Hematopoietic multipotent progenitor cell treated with erythropoietin and hydrocortisone succinate and interleukin-3 and kit ligand, for 6 days (in vitro differentiated cells): Measurements from ENCODE around the gene C11orf91.
"Not testable (repeated sequence)": the region's sequence is repeated elsewhere in the genome, so short reads cannot be mapped to it uniquely, and the experiment has no call there.

Experiments used
- DNase-seq: peaks from one replicate; pipeline ENCODE4 v3.0.0-alpha.2; 2015

C11orf91 gene, protein sequence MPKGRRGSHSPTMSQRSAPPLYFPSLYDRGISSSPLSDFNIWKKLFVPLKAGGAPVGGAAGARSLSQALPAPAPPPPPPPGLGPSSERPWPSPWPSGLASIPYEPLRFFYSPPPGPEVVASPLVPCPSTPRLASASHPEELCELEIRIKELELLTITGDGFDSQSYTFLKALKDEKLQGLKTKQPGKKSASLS

DNA sequence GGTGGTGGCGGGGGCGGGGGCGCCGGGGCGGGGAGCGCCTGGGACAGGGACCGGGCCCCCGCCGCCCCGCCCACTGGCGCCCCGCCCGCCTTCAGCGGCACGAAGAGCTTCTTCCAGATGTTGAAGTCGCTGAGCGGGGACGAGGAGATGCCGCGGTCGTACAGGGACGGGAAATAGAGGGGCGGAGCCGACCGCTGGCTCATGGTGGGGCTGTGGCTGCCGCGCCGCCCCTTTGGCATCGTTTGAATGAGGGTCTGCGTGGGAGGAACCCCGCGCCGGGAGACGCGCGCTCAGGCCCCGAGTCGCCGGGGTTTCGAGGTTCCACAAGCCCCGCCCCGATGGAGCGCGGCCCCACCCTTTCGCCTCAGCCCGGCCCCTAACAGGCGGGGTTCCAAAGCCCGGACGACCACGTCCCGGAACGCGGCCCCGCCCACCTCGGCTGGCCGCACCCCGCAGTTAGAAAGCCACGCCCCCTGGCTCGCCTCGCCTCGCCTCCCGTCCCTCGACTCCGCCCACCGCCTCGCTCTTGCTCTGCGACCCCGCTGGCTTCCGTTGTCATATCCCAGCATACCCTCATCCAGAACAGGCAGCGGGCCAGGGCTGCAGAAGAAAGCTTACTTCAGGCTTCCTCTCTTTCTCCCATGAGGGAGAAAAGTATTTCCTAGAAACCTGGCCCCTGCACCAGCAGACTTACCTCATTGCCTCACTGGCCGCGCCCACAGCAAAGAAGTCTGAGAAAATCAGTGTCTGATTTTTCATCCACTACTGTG, at the start of gene C11orf91:
Gene C11orf91, minus strand, starts transcription at position 325 of the 770 bp plus-strand sequence. Its CDS starts 86 bp downstream, at position 239.
- DNase-seq: peak; percentile 98

DNA sequence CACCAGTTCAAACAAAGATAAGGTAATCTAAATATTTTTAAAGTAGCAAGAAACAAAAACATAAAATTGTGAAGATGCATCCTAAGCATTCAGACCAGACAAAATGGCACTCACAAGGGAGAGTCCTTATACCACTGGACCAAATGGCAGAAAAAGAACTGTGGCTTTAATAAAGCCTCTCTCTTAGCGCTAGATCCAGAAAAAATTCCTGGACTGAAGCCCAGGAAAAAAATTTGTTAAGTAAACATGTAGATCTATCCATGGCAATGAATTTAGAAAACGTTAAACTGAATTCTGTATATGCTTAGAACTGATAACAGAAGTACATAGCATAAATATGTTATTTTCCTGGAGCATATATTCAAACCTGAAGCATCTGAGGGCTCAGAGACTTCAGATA, 47.4 kb upstream of the C11orf91 start:
- DNase-seq: no peak

DNA sequence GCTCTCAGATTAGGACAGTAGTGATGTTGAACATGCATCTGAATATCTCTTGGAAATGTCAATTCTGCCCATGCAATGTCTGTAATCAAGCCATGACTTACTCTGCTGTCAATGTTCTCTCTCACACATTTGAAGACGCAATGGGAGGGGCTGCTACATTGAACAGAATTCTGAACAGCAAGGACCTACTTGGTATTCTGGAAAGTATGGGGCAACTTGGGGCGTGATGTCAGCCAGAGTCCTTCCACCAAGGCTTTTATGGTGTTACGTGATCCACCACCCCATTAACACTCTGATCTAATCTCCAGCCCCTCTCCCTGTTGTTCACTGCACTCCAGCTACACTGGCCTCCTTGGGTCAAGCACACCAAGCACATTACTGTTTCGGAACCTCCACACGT, 42.7 kb upstream of the C11orf91 start:
- no peak for DNase-seq

DNA sequence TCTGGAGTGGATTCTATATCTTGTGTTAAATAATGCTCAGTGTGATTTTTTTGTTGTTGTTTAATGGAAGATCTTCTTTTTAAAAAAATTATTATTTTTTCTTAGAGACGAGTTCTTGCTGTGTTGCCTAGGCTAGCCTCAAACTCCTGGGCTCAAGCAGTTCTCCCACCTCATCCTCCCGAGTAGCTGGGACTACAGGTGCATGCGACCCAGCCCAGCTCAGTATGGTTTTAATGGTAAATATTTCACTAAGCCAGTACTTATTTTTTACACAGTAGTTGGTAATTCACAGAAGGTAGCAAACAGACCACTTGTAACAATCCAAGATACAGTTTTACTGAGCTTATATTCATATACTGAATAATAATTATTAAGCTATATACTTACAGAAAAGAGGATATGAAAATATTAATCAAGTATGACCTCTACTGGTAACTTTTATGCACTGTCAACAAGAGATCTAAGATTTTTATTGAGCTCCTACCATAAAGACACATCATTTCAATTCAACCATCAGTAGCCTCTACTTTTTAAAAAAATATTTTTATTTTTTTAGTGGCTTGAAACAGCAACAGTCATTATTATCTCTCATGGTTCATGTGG, 41.7 kb upstream of the C11orf91 start:
- DNase-seq: peak; percentile 67

DNA sequence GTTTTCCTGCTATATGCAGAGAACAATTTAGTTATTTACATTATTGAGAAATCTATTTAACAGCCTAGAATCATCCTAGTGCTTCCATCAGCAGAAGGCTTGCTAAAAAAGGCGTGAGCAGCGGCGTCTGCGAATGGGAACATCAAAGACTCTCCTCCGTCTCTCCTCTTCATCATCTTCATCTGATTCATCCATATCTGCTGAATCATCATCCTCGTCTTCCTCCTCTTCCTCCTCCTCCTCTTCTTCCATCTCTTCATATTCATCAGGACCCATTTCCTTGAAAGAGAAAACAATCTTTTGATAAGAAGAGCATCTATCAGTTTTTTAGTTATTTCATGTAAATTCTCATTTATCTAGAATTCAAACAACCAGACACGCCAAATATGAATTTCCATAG, 41.2 kb upstream of the C11orf91 start:
- DNase-seq: no peak

DNA sequence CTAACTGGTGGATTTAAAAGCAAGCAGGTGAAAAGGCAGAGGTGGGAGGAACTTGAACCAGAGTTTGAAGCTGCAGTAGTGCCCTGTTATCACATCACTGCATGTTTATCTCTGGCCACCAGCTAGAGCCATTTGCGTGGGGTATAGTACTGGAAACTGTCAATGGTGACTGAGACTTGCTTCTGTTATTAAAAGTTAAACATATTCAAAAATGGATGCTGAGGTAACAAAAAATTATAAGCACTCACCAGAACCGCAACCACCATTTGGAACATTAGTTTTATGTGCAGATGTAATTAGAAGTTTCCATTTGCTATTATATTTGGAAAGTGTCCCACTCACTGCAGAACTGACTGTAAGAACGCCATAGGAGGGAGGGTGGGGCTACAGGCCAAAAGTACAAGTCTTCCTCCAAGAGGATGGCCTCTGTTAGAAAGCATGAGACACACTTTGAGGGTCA, 36.8 kb upstream of the C11orf91 start:
- DNase-seq: peak; percentile 90

DNA sequence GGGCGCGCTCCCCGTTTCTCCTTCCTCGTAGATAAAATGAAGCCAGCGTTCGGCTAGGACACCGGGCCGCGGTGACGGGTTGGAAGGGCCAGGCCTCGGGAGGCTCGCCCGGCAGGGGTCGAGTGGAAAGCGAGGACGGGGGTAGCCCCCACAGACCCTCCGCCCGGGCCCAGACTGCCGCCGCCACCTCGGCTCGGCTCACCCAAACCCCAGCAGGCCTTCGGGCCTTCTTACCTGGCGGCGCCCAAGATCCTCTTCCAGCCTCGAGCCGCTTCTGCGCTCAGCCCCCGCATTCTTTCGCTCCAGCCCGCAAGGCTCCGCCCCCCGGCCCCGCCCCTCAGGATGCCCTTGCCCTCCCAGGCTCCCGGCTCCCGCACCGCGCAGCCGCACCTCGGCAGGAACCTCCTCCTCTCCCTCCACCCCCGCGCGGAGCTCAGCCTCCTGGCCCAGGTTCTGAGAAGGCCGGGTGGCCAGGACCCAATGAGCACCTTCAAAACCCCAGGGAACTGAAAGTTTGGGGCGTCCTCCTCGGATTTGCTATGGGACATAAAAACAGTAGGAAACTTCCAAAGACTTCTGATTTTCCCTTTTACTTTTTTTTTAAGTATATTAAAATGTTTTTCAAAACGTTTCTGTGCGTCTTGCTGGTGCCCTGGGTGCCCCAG, 35.7 kb upstream of the C11orf91 start, which contains the start of gene CD59:
Gene CD59, minus strand, starts transcription at position 276 of the 665 bp plus-strand sequence. CDS start 13,978 bp downstream, outside the sequence.
- peak; percentile 94 for DNase-seq

DNA sequence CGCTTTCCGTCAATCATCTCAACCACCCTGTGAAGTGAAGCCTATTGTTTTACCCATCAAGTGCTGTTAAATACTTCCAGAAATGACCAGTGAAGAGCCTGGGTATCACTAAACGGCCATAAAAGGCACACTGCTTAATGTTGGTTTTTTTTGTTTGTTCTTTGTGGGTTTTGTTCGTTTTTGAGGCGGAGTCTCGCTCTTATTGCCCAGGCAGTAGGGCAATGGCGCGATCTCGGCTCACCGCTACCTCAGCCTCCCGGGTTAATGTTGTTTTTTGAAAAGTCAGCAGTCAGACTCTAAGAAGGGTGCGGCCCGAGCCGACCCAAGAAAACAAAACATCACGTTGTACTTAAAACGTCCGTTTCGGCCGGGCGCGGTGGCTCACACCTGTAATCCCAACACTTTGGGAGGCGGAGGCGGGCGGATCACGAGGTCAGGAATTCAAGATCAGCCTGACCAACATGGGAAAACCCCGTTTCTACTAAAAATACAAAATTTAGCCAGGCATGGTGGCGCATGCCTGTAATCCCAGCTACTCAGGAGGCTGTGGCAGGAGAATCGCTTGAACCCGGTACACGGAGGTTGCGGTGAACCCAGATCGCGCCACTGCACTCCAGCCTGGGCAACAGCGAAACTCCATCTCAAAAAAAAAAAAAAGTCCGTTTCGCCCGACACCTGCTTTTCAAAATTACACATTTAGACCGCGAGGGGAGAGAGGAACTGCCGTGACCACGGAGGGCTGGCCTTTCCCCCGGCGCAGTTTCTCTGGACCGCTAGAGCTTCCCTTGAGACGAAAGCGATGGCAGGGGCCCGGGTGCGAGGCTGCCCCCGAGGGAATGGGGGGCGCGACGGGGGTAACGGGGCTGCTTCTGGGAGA, 34.9 kb upstream of the C11orf91 start:
- DNase-seq: peak; percentile 73

DNA sequence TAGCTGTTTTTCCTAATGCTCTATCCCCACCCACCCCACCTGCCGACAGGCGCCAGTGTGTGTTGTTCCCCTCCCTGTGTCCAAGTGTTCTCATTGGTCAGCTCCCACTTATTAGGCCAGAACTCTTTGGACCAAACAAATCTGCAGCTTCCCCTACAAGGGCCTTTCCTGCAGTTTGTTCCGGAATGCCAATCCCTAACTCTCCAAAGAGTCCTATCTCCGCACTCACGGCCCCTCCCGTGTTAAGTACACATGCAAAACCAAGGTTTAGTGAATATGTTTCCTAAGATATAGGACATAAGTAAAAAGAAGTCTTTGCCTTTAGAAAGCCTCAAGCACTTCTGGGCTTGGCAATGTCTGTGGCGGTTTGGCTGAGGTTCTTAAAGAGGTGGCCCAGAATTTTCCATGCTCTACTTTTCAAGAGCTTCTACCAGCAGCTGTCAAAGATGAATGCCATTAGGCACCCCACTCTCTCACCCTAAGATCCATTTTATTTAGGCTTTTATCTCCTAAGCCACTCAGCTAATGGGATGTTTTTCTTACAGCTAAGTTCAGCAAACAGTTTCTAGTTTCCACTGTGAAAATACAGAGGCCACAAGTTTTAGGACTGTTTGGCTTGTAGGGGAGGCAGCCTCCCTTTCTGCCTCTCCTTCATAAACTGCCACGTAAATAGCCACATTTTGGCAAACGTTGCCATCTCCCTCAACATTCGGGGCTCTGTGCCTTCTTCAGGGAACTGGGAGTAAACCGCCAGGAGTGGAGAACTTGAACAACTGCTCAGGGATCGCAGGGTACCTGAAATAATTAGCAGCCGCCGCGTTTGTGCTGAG, 34.0 kb upstream of the C11orf91 start:
- peak; percentile 48 for DNase-seq

DNA sequence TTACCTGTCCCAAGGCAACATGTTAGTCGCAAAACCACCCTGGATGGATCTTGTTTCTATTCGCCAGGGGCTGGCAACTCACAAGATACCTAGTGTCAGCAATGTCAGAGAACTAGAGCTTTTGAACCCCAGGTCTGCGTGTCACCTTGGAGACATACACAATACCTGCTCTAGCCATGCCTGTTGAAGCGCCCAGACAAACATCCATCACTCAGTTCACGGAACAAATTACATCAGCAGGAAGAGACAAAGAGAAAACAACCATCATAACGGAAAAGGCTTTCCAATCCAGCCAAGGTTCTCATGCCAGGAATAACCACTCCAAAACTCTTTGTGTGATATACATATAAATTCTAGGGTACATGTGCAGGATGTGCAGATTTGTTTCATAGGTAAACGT, 33.4 kb upstream of the C11orf91 start:
- no peak for DNase-seq

DNA sequence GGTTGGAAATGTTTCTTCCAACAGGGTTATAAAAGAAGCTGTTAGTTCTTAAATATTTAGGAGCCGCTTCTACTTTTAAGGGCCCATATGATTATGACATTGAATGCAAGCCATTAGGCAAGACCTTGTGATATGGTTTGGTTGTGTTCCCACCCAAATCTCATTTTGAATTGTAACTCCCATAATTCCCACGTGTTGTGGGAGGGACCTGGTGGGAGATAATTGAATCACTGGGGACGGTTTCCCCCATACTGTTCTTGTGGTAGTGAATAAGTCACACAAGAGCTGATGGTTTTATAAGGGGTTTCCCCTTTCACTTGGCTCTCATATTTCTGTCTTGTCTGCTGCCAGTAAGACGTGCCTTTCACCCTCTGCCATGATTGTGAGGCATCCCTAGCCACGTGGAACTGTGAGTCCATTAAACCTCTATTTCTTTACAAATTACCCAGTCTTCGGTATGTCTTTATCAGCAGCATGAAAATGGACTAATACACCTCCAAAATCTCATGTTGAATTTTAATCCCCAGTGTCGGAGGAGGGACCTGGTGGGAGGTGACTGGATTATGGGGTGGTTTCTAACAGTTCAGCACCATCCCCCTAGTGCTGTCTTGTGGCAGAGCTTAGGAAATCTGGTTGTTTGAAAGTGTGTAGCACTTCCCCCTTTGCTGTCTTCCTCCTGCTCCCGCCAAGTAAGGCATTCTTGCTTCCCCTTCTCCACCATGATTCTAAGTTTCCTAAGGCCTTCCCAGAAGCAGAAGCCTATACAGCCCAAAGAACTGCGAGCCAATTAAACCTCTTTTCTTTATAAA, 31.3 kb upstream of the C11orf91 start:
- DNase-seq: peak; percentile 49

DNA sequence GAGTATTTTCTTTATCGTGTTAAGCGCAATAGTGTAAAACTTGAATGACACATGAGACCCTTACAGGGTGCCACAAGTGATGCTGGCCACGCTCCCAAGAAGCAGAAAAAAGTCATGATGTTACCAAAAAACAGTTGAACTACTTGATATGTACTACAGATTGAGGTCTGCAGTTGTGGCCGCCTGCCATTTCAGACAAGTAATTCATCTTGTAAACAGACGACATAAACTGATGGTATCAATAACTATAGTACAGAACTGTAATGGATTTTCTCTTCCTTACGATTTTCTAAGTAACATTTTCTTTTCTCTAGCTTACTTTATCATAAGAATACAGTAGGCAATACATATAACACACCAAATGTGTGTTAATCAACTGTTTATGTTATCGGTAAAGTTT, 30.1 kb upstream of the C11orf91 start:
- peak; percentile 27 for DNase-seq

DNA sequence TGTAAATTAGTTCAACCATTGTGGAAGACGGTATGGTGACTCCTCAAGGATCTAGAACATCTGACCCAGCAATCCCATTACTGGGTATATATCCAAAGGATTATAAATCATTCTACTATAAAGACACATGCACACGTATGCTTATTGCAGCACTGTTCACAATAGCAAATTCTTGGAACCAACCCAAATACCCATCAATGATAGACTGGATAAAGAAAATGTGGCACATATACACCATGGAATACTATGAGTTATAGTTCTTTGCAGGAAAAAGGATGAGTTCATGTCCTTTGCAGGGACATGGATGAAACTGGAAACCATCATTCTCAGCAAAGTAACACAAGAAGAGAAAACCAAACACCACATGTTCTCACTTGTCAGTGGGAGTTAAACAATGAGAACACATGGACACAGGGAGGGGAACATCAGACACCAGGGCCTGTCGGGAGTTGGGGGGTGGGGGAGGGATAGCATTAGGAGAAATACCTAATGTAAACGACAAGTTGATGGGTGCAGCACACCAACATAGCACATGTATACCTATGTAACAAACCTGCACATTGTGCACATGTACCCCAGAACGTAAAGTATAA, 28.5 kb upstream of the C11orf91 start:
- DNase-seq: not testable (repeated sequence)

DNA sequence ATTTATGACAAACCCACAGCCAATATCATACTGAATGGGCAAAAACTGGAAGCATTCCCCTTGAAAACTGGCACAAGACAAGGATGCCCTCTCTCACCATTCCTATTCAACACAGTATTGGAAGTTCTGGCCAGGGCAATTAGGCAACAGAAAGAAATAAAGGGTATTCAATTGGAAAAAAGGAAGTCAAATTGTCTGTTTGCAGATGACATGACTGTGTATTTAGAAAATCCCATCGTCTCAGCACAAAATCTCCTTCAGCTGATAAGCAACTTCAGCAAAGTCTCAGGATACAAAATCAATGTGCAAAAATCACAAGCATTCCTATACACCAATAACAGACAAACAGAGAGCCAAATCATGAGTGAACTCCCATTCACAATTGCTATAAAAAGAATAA, 26.9 kb upstream of the C11orf91 start:
- DNase-seq: not testable (repeated sequence)

DNA sequence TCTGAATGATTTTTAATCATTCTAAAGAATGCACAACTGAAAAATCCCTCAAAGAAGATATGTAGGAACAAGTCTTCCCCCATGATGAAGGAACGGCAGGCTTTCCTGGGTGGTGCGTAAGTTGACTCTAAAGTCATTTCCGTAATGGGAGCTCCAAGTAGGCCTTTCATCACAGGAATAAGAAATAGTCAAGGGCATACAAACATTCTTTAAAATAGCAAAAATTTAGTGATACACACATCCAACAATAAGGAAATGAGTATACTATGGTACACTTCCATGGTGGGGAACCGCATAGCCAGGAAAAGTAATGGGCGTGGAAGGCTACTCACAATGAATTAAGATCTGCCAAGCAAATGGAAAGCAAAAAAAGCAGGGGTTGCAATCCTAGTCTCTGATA, 24.9 kb upstream of the C11orf91 start:
- no peak for DNase-seq

DNA sequence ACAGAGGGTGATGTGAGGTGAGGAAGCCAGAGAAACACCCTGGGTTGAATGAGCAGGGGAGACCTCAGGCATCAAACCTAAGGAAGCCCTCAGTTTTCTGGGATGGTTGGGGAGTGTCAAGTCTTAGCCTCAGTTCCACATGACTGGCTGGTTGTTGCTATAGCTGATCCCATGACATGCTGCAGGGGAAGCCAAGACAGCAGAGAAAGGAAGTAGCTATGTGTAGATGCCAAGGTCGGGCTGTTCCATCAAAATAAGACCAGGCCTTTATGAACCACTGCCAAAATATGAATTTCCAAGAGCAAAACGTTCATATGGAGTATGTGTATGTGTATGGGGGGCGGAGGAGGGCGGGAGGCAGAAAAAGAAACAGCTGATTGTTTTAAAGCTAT, 24.0 kb upstream of the C11orf91 start:
- DNase-seq: no peak

DNA sequence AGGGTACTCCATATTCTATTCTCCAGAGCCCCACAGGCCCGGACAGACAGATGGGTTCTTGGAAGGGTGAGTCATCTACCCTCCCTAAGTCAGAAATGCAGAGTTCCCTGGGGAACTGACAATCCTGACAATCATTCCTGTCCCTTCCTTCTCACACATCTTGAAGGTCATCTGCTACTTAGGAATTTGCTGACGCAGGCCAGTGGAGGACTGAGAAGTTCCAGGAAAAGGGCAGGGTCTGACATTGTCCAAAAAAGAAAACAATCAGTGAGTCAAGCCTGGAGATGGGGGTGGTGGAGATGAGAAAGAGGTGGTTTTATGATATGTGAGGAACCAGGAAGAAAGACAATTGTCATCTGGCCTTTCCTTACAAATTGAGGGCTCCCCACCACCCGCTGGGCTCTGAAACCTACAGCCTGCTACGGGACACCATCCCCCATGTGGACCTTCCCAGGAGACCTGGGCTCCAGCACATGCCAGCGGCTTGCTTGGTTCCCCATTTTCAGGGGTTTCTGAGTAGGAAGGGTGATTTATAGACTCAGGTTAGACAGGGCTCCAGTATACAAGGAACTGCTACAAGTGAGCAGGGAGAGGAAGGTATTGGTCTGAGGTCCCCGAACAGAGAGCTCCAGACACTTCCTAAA, 22.7 kb upstream of the C11orf91 start:
- no peak for DNase-seq

DNA sequence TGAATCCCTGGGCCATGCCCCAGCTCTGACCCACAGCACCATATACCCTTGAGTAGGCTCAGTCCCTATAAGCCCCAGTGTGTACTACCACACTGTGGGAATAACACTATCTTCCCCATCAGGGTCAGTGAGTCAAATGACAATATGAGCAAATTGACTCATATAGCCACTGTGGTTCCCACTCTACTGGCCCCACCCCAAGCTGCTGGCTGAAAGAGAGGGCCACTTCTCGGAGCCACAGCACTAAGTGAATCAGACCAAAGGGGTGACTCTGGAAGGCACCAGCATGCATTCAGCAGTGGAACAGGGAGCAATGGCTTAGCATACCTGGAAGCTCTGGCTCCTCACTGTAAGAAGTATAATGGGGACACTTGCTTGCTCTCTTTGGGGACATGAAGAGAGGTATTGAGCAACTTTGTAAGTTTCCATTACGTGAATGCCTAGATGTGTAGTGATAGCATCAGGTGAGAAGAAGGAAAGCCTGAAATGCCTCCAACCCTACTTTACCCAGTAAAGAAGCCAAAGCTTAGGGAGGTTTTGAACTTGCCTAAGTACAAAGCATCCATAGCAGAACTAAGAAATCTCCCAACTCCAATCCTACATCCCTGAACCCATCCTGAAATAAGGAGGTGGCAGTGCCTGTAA, 22.1 kb upstream of the C11orf91 start:
- DNase-seq: peak; percentile 70

DNA sequence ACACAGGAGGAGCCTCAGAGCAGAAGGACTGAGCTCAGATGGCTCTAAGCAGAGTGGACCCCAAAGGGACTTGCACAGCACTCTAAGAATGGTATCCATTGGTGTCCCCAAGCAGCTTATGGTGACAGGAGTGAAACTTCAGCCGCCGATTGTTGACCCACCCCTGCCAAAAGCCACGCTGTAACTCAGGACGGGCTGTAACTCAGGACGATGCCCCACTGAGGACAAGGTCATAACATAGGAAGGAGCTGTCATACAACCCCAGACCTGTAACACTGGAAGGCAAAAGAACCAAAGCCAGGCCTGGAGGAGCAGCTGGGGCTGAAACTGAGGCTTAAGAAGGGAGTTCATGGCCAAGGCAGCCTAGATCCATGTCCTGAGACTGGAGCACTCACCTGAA, 21.4 kb upstream of the C11orf91 start:
- DNase-seq: no peak
